GM12874 (cell line): ENCODE measurements around the gene CCDC28A.

Experiments used
- CTCF ChIP-seq: IDR thresholded peaks from 2 replicates; pipeline ENCODE4 v1.5.1; 2011; ENCODE audit warnings: low read depth, mild to moderate bottlenecking, control low read depth, low read length, moderate library complexity; ENCODE audit not compliant: insufficient read depth

Gene CCDC28A

GRCh38 chr6:138811866-138812265 is 38.3 kb downstream of the CCDC28A start:
- no peak for TF ChIP-seq CTCF

- no peak for TF ChIP-seq CTCF
These were observed 40.7 kb downstream of the CCDC28A start for GRCh38 chr6:138814179-138814834.

- no peak for TF ChIP-seq CTCF
These were observed 41.7 kb downstream of the CCDC28A start for GRCh38 chr6:138815221-138815620.

GRCh38 chr6:138815797-138816528 is 42.4 kb downstream of the CCDC28A start:
- TF ChIP-seq CTCF, result peak; percentile 57

GRCh38 chr6:138817799-138818198 is 44.2 kb downstream of the CCDC28A start:
- no peak for TF ChIP-seq CTCF

- no peak for TF ChIP-seq CTCF
These were observed 45.1 kb downstream of the CCDC28A start for GRCh38 chr6:138818496-138819194.

DNA sequence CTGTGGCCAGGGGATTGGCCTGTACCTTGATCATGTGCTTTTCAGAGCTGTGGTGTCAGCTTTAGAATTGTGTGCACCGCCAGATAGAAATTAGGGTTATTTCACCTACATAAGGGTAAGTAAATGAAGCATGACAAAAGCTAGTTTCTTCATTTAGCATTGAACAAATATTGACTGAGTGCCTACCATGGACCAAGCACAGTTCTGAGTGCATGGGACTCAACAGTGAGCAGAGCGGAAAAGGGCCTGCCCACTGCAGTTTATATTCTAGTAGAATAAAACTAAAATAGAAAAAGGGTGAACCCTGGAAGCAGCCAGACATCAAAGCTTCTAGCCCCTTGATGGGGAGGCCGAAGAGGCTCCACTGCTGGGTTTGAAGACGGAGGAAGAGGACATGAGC is 48.0 kb downstream of the CCDC28A start:
- no peak for TF ChIP-seq CTCF
